ENCODE measurements around the gene PHYKPL. TPM values are rescaled to one million over a fixed set of nuclear protein-coding genes. Genes with fewer than 3 reads are reported as not detected.

The PHYKPL gene
- total and polyA plus RNA-seq, 2 of the 13 experiments (the other 11 are each of a cell fraction or from before 2014, with no cell fraction given): 18.0 to 78.6 TPM

DNA sequence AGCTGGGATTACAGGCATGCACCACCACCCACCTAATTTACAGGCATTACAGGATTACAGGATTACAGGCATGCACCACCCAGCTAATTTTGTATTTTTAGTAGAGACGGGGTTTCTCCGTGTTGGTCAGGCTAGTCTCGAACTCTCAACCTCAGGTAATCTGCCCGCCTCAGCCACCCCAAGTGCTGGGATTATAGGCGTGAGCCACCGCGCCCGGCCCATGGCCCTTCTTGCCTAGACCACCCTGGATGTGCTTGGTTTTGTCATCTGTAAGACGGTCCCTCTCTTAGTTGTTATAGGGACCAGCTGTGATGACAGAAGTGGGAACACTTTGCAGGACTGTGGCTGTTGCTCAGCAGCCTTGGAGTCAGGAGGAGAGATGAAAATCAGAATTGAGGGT, 3.5 kb upstream of the PHYKPL start:
- intact Hi-C loops (cut with micrococcal nuclease; ENCODE audit: unreplicated experiment) (no loop called here), in situ Hi-C loops (cut with HindIII; ENCODE audit: extremely low pct_ligation_motif_present, low pct_unique_long_range_greater_than_20kb) (no loop called here)
- no TSS peak for BruUV-seq (replicated peaks)
- TF ChIP-seq THAP9 (CRISPR knock-in tag; IDR thresholded peaks at IDR 0.05; ENCODE audit: borderline replicate concordance): no peak
- Histone ChIP-seq H3K4me3 (replicated peaks in 1 of 3; ENCODE audit: insufficient read depth in 1 of 3, low read depth in 2 of 3, low read length in 3 of 3) (no peak overlapping the region), H3K9me3 (ENCODE audit: low read length) (no peaks in the 10 kb centered on the region), H3K27me3 (ENCODE audit: control insufficient read depth in 1 of 2, insufficient read depth in 2 of 2, low read length in 2 of 2) (no peaks in the 10 kb centered on the region; a peak in 1 of 5 replicates), H3K79me2 (ENCODE audit: insufficient read depth, low read length) (peaks cover 9% of the 10 kb centered on the region), H2AFZ (ENCODE audit: low read length) (no peak overlapping the region), H3K9ac (ENCODE audit: insufficient read depth, low read depth, low read length) (no peak overlapping the region), H3K36me3 (replicated peaks in 1 of 2; ENCODE audit: control insufficient read depth in 1 of 2, insufficient read depth in 2 of 2, low read length in 2 of 2) (no peaks in the 10 kb centered on the region; a peak in 1 of 5 replicates), H3K27ac (ENCODE audit: extremely low read length, insufficient read depth, low read length) (no peak overlapping the region), H3K4me1 (ENCODE audit: insufficient read depth, low read length) (peaks cover 61% of the 10 kb centered on the region), H4K20me1 (ENCODE audit: insufficient read depth, low read length) (no peaks in the 10 kb centered on the region), H3K4me2 (ENCODE audit: low read depth, low read length) (peak overlapping the region; percentile 51; the same call in 1 of the 2 replicates)
- POLR2A ChIA-PET: no interaction called here
- WGBS (ENCODE audit: low lambda C conversion rate): 84% methylated on average over 9 of the region's 9 CpGs
- ATAC-seq (no peak), FAIRE-seq (no peak), DNase-seq (ENCODE audit: low spot score) (no peak)
- CTCF ChIA-PET (ENCODE audit: low intra/inter-chr PET ratio, low total read pairs): no interaction called here

DNA sequence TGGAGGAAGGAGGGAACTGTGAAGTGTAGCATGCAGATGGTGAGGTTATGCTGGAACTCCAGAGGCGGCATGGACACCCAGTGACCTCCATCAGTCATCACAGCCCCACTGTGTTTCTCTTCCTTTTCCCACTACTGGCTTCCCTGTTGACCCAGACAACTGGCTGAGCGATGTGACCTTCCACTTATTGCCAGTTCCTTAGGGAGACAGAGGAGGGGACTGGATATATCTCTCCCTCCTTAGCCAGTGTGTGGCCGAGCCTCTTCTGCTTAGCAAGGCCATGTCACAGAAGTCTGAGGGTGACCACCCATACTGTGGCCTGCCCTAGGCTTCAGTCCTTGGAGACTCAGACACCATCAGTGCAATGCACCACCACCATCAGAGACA, 3.0 kb upstream of the PHYKPL start:
- no TSS peak for BruUV-seq (replicated peaks)
- 100% methylated on average over 1 of the region's 3 CpGs for WGBS (ENCODE audit: low lambda C conversion rate)
- H2AFZ ChIP-seq (ENCODE audit: low read length): no peak overlapping the region
- FAIRE-seq: no peak
- no peak overlapping the region for H3K4me3 ChIP-seq (replicated peaks in 1 of 3; ENCODE audit: insufficient read depth in 1 of 3, low read depth in 2 of 3, low read length in 3 of 3)
- in situ Hi-C loops (cut with HindIII; ENCODE audit: extremely low pct_ligation_motif_present, low pct_unique_long_range_greater_than_20kb): no loop called here
- H4K20me1 ChIP-seq (ENCODE audit: insufficient read depth, low read length): no peaks in the 10 kb centered on the region
- ATAC-seq: no peak
- no peak overlapping the region for H3K9ac ChIP-seq (ENCODE audit: insufficient read depth, low read depth, low read length)
- peaks cover 66% of the 10 kb centered on the region for H3K4me1 ChIP-seq (ENCODE audit: insufficient read depth, low read length)
- H3K27ac ChIP-seq (ENCODE audit: extremely low read length, insufficient read depth, low read length): no peak overlapping the region
- H3K79me2 ChIP-seq (ENCODE audit: insufficient read depth, low read length): peaks cover 15% of the 10 kb centered on the region
- intact Hi-C loops (cut with micrococcal nuclease; ENCODE audit: unreplicated experiment): no loop called here
- CTCF ChIA-PET (ENCODE audit: low intra/inter-chr PET ratio, low total read pairs): no interaction called here
- DNase-seq (ENCODE audit: low spot score): no peak
- POLR2A ChIA-PET: interaction anchor here (0.7 to 1.1 kb wide), 3 partner anchors 22 to 31 kb away, joined by 3 to 4 read pairs (median 3); partner anchors contain the start of gene HNRNPAB
- no peak overlapping the region for H3K4me2 ChIP-seq (ENCODE audit: low read depth, low read length)
- H3K9me3 ChIP-seq (ENCODE audit: low read length): no peaks in the 10 kb centered on the region
- H3K27me3 ChIP-seq (ENCODE audit: control insufficient read depth in 1 of 2, insufficient read depth in 2 of 2, low read length in 2 of 2): no peaks in the 10 kb centered on the region; a peak in 1 of 5 replicates
- peaks cover 0 to 1% of the 10 kb centered on the region in 2 experiments; a peak in 2 of 5 replicates for H3K36me3 ChIP-seq (replicated peaks in 1 of 2; ENCODE audit: control insufficient read depth in 1 of 2, insufficient read depth in 2 of 2, low read length in 2 of 2)
- TF ChIP-seq ZNF598 (CRISPR knock-in tag; IDR thresholded peaks at IDR 0.05; ENCODE audit: borderline replicate concordance): no peak
- no peak for TF ChIP-seq TEAD2 (CRISPR knock-in tag; IDR thresholded peaks at IDR 0.05)
- no peak for TF ChIP-seq HOXA5 (CRISPR knock-in tag; IDR thresholded peaks at IDR 0.05)
- no peak for TF ChIP-seq ZBTB21 (CRISPR knock-in tag; IDR thresholded peaks at IDR 0.05)
- TF ChIP-seq BRCA1 (CRISPR knock-in tag; IDR thresholded peaks at IDR 0.05): no peak
- no peak for TF ChIP-seq MZF1 (CRISPR knock-in tag; IDR thresholded peaks at IDR 0.05; ENCODE audit: borderline replicate concordance)
- TF ChIP-seq, protein P1, sequence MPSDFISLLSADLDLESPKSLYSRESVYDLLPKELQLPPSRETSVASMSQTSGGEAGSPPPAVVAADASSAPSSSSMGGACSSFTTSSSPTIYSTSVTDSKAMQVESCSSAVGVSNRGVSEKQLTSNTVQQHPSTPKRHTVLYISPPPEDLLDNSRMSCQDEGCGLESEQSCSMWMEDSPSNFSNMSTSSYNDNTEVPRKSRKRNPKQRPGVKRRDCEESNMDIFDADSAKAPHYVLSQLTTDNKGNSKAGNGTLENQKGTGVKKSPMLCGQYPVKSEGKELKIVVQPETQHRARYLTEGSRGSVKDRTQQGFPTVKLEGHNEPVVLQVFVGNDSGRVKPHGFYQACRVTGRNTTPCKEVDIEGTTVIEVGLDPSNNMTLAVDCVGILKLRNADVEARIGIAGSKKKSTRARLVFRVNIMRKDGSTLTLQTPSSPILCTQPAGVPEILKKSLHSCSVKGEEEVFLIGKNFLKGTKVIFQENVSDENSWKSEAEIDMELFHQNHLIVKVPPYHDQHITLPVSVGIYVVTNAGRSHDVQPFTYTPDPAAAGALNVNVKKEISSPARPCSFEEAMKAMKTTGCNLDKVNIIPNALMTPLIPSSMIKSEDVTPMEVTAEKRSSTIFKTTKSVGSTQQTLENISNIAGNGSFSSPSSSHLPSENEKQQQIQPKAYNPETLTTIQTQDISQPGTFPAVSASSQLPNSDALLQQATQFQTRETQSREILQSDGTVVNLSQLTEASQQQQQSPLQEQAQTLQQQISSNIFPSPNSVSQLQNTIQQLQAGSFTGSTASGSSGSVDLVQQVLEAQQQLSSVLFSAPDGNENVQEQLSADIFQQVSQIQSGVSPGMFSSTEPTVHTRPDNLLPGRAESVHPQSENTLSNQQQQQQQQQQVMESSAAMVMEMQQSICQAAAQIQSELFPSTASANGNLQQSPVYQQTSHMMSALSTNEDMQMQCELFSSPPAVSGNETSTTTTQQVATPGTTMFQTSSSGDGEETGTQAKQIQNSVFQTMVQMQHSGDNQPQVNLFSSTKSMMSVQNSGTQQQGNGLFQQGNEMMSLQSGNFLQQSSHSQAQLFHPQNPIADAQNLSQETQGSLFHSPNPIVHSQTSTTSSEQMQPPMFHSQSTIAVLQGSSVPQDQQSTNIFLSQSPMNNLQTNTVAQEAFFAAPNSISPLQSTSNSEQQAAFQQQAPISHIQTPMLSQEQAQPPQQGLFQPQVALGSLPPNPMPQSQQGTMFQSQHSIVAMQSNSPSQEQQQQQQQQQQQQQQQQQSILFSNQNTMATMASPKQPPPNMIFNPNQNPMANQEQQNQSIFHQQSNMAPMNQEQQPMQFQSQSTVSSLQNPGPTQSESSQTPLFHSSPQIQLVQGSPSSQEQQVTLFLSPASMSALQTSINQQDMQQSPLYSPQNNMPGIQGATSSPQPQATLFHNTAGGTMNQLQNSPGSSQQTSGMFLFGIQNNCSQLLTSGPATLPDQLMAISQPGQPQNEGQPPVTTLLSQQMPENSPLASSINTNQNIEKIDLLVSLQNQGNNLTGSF (CRISPR knock-in tag; IDR thresholded peaks at IDR 0.05): no peak
- TF ChIP-seq, protein P2, sequence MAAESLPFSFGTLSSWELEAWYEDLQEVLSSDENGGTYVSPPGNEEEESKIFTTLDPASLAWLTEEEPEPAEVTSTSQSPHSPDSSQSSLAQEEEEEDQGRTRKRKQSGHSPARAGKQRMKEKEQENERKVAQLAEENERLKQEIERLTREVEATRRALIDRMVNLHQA (CRISPR knock-in tag; IDR thresholded peaks at IDR 0.05): no peak
- no peak for TF ChIP-seq ZNF138 (CRISPR knock-in tag; IDR thresholded peaks at IDR 0.05; ENCODE audit: low read depth)
